Activated CD8-positive, alpha-beta memory T cell treated with anti-CD3 and anti-CD28 coated beads for 1 hour (primary cell): Measurements from ENCODE around the gene GNA14.
"Not testable (repeated sequence)": the region's sequence is repeated elsewhere in the genome, so short reads cannot be mapped to it uniquely, and the experiment has no call there.

ENCODE experiments used
- DNase-seq, 2 donors: peaks; one replicate each; pipeline ENCODE4 v3.0.0-alpha.2; 2020; ENCODE audit warnings: low read depth in 1 of 2; ENCODE audit errors: extremely low read depth in 1 of 2

GNA14 gene

DNA sequence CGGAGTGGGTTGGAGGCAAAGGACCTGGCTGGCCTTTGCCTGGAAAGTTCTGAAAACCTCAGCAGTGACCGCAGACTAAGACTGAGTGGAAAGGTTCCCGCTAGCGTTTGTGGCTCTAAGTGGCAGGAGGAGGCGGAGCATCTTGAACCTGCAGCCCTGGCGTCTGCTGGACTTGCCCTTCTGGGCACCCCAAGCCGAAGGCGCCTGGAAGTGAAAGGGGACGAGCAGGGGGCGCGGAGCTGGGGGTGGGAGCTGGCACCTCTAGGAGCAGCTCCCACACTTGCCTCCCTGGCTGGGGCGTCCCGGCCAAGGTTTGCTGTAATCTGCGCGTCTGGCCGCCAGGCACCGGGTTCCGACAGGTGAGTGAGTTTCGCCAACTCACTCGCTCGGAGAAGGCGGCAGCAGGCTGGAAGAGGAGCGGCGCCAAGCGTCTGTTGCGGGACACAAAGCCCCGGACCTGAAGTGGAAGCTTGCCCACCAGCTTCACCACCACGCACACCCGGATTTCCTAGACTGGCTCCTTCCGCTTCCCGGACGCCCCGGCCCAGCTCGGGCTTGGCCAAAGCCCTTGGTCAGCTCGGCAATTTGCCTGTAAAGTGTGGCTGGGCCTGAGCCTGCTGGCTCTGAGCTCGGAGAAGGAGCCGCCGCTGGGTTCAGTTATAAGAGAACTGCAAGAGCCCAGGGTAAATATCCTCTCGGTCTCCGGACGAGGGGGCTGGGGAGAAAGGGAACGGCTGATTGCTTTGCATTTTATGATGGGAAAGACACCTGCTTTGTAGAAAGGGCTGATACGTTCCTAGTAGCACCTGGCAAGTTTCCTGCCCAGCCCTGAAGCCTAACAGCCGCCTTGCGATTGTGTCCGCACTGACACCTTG lies at the start of gene GNA14:
Gene GNA14 (minus strand): TSS at position 89 of the 875 bp plus-strand sequence. CDS start 529 bp downstream, outside the sequence.
- no peak for DNase-seq

DNA sequence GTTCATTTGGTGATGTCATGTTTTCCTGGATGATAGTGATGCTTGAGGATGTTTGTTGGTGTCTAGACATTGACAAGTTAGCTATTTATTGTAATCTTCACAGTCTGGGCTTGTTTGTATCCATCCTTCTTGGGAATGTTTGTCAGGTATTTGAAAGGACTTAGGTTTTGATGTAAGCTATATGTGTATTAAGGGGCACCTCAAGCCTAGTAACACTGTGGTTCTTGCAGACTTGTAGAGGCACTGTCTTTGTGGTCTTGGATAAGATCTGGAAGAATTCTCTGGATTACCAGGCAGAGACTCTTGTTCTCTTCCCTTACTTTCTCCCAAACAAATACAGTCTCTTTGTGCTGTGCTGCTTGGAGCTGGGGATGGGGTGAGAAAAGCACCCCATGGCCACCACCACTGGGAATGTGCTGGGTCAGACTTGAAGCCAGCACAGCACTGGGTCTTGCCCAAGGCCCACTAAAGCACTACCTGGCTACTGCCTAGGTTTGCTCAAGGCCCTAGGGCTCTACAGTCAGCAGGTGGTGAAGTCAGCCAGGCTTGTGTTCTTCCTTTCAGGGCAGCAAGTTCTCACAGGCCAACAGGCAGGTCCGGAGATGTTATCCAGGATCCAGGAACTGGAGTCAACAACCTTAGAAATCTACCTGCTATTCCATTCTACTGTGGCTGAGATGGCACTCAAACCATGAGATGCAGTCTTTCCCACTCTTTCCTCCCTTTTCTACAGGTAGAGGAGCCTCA lies 49.3 kb upstream of the GNA14 start:
- no peak for DNase-seq

DNA sequence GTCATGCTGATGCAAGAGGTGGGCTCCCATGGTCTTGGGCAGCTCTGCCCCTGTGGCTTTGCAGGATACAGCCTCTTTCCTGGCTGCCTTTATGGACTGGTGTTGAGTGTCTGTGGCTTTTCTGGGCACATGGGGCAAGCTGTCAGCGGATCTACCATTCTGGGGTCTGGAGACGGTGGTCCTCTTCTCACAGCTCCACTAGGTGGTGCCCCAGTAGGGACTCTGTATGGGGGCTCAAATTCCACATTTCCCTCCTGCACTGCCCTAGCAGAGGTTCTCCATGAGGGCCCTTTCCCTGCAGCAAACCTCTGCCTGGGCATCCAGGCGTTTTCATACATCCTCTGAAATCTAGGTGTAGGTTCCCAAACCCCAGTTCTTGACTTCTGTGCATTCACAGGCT lies 42.6 kb upstream of the GNA14 start:
- not testable (repeated sequence) for DNase-seq

DNA sequence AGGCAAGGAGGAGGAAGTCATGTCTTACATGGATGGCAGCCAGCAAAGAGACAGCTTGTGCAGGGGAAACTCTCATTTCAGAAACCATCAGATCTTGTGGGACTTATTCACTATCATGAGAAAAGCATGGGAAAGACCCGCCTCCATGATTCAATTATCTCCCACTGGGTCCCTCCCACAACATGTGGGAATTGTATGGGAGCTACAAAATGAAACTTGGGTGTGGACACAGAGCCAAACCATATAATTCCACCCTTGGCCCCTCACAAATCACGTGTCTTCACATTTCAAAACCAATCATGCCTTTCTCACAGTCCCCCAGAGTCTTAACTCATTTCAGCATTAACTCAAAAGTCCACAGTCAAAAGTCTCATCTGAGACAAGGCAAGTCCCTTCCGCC lies 42.0 kb upstream of the GNA14 start:
- not testable (repeated sequence) for DNase-seq

DNA sequence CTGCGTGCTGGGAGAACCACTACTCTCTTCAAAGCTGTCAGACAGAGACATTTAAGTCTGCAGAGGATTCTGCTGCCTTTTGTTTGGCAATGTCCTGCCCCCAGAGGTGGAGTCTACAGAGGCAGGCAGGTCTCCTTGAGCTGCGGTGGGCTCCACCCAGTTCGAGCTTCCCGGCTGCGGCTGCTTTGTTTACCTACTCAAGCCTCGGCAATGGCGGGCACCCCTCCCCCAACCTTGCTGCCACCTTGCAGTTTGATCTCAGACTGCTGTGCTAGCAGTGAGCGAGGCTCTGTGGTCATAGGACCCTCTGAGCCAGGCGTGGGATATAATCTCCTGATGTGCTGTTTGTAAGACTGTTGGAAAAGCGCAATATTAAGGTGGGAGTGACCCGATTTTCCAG lies 39.6 kb upstream of the GNA14 start:
- DNase-seq: not testable (repeated sequence)

DNA sequence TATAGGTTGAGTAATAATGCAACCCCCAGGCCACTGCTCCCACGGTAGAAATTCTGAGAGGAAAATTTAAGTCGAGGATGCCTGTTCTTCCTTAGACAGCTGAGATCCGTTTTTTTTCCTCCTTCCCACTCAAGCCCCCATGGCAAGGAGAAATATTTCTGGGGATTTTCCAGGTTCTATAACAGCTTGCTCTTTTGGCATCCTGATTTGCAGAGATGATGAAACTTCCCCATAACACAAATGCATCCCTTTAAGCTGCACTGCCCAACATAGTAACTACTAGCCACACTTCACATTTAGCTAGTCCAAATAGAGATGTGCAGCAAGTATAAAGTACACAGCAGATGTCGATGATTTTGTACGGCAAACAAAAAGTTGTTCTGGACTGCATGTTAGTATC lies 32.5 kb upstream of the GNA14 start:
- no peak for DNase-seq

DNA sequence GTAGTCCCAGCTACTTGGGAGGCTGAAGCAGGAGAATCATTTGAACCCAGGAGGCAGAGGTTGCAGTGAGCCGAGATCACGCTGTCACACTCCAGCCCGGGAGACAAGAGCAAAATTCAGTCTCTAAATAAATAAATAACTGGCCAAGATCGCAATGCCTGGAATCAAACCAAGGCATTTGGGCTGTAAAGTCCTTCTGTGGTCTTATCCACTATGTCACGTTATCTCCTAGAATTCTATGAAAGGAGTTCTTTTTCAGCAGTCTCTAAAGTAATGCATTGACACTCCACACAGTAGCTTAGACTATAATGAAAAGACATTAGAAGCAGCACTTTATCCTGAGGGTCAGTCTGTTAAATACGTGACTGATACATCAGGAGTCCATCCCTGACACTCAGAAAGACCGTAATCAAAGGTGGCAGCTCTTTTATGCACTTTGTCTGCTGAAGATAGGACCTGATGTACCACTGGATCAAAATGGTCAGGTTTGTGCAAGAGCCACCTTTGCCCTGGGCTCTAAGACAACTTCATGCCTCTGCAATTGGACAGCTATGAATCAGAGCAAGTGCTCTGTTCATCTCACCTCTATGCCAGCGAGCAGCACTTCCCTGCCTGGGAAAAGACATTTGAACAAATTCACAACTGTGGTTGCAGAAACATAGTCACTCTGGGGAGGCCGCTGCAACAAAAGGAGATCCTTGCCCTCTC lies 31.7 kb upstream of the GNA14 start:
- no peak for DNase-seq

DNA sequence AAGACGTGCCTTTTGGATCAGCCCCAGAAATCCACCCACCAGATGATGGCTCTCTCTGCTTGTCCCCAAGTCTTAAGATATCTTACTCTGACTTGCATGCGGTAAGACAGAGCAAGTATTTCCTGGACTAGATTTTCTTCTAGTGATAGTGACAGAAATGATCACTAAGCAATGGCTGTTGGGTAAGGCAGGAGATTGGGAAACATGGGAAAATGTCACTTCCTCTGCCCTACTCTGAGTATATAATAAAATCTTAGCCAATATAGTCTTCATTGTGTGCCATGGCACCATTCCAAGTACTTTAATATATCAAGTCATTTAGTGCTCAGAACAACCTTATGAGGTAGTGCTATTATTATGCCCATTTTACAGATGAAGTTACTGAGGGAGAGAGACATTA lies 31.0 kb upstream of the GNA14 start:
- DNase-seq: no peak

DNA sequence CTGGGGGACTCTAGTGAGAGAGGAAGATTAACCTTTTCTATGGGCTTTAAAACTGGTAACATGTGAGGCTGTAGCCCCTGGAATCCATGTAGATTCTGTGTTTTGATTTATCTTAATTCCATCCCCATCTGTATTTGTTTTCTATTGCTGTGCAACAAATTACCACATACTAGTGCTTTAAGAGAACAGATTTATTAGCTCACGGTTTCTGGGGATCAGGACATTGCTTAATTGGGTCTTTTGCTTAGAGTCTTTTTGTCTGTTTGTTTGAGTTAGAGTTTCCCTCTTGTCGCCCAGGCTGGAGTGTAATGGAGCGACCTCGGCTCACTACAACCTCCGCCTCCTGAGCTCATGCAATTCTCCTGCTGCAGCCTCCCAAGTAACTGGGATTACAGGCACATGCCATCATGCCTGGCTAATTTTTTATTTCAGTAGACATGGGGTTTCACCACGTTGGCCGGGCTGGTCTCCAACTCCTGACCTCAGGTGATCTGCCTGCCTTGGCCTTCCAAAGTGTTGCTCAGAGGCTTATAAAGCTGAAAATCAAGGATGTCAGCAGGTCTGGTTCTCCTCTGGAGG lies 29.9 kb upstream of the GNA14 start:
- no peak for DNase-seq

DNA sequence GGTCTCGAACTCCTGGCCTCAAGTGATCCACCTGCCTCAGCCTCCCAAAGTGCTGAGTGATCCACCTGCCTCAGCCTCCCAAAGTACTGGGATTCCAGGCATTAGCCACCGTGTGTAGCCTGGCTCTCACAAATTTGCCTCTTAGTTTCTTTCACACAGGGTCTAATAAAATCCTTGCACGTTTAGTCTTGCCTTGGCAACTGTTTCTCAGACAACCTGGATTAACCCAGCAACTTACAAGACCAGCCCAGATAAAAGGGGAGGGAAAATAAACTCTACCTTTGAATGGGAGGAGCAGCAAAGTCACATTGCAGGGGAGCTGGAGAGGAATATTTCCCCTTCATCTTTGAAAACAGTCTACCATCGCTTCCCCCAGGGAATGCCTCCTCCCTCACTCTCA lies 29.3 kb upstream of the GNA14 start:
- DNase-seq: no peak

DNA sequence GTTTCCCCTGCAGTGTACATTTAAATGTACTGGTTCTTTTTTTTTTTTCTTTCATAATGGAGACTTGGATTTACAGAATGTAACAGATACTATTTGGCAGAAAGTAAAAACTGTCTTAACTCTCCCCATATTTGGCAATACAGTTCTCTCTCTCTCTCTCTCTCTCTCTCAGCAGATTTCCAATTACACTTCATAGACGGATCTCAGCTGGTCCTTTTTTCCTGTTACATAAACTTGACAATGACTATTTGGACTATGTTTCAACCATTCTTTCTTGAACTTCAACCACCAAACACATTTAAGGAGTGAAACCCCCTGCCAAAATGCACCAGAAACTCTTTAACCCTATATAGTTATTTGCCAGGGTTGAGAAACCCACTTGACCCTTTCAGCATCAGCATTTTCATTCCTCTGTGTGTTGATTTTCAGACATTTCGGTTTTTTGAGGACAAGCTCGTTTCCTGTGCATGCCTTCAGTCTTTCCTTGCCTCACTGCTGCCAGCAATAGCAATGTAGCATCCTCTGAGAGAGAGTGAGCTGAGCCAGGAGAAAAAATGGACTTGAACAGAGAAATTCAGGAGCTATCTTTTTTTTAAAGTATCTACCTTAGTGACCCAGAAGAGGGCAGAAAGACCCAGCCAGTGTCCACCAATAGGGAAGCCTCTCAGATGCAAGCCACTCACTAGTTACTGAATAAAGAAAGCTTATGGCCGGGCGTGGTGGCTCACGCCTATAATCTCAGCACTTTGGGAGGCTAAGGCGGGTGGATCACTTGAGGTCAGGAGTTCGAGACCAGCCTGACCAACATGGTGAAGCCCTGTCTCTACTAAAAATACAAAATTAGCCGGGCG lies 26.0 kb upstream of the GNA14 start:
- DNase-seq: no peak

DNA sequence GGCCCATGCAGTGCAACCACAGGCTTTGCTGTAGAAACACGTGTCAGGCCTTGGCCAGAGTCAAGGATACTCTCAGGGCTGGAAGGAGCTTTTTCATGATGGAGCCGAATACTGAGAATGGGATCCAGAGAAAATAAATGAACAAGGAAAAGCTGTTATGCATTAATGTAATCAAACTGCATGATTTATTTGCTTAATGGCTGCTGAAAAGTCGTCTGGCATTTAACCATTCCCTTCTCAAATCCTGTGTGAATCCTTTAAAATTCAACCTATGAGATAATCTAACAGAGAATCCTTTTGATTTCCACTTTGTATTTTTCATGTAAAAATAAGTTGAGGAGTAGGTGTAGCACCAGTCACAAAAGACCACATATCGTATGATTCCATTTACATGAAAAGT lies 24.1 kb upstream of the GNA14 start:
- DNase-seq: no peak

DNA sequence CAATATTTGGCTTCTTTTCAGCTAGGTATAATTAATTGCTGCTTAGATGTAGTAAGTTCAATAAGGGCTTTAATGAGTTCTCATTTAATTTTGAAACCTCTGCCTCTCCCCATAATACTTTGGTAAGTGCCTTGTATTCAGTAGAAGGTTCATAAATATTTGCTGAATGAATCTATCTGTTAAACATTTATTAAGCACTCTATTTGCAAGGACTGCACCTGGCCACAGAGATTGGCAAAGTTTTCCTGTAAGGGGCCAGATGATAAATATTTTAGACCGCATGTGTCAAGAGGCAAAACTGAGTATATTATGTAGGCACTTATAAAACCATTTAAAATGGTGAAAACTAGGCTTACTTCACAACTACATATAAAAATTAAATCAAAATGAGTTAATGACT lies 19.0 kb upstream of the GNA14 start:
- no peak for DNase-seq

DNA sequence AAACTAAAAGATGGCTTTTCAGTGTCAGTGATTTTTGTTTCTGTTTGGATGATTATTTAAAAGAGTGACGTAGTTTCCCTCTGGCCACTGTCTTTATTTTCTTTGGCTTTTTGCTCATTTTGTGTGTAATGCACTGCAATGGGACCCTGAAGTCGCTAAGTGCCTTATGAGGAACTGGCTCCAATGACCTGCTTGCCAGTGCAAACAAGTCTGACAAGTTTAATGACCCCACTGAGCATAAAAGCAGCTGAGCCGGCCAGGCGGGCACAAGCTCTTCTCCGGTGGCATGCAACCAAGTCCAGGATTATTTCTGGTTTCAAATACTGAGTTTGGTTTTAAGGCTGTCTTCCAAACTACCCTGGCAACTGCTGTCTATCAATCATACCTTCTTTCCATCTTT lies 15.6 kb upstream of the GNA14 start:
- DNase-seq: no peak

DNA sequence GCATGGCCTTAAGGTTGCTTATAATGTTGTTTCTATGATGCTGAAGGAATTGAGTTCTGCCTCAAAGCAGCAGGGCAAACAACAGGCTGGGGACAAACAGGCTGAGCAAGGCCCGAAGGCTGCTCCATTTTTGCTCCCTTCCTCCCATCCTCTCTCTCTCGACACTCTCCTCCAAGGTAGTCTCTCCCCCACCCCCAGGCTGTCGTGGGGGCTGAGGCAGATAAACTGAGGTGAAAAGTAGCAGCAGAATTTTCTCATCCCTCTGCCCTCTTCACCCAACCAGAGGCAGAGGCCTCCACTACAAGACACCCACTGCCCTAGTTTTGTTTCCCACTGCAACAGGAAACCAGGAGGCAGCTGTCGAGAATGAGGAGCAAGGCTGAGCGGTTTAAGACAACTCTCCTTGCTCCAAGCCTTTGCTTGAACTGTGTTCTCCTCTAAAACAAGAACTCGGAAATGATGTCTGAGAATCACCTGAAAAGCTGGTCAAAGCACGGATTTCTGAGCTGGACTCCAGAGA lies 13.5 kb upstream of the GNA14 start:
- DNase-seq: no peak

DNA sequence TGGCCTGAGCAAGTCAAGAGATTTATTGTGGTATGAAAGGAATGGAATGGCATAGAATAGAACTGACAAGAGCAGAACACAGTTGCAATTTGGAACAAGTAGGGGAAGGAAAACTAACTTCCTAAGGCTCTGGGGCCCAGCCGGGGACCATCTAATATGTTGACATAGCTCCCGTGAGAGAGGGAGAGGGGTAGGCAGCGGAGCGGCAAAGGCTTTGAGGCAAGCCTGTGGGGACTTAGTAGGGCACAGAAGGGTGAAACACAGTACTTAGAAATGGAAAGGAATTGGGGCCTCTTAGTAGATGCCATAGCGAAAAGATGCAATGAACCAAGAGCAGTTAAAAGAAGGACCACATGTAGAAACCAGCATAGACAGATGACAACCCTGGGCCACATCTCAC lies 11.8 kb upstream of the GNA14 start:
- no peak for DNase-seq

DNA sequence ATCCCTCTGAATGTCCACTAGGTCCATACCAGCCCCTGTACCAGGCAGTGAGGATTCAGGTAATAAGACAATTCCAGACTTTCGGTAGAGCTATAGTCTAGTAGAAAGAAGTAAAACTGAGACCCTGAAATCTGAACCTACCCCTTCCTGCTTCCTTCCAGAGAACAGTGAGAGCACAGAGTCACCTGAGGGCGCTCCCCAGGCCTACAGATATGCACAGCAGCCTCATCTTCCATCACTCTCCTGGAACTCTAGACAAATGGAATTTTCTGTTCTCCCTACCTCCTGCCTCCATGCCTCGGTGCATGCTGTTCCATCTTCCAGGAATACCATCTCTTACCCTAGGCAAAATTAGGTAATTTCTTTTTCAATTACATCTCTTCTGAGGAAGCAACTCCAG lies 3.1 kb upstream of the GNA14 start:
- no peak for DNase-seq

DNA sequence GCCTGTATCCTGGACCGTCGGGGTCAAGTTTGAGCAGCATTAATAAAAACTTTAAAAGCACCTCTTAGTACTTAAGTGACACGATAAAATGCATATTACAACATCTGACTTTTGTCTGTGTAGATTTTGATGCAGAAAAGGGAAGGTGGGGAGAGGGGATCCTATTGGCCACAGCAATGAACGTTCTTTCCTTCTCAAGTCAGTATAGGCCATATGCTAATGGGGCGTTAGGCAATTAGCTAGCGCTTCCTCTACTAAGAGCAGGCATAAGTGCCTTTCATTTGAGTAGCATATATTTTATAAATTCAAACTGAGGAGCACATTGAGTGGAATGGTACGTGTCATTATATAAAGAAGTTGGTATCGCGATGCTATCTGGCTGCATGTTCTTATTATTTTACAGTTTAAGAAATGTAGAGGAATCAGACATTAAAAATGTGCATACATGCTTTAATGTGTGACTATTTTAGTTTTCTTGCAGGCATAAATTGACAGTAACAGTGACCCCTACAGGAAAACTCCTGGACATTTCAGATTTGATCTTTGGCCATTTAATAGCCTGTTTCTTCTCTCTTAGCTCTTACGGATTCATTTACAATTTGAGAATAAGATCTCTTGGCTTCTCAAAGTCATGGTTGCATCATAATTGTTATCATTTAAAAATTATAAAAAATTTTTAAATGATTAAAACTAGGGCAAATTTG lies 1.1 kb upstream of the GNA14 start:
- DNase-seq: no peak
